Ishikawa (cell line): ENCODE measurements around the gene PRC1.

Experiments
- CEBPB ChIP-seq: IDR thresholded peaks from 2 replicates; pipeline ENCODE4 v1.6.1; 2012
- CREB1 ChIP-seq: IDR thresholded peaks from 2 replicates; pipeline ENCODE4 v1.6.1; 2012; ENCODE audit warnings: low read depth
- EGR1 ChIP-seq: IDR thresholded peaks from 2 replicates; pipeline ENCODE4 v1.6.1; 2012
- EP300 ChIP-seq: IDR thresholded peaks from 2 replicates; pipeline ENCODE4 v1.6.1; 2012; ENCODE audit warnings: borderline replicate concordance
- FOXM1 ChIP-seq: IDR thresholded peaks from 2 replicates; pipeline ENCODE4 v1.6.1; 2012; ENCODE audit warnings: low read depth, borderline replicate concordance
- MAX ChIP-seq: IDR thresholded peaks from 2 replicates; pipeline ENCODE4 v1.6.1; 2012
- NFIC ChIP-seq: IDR thresholded peaks from 2 replicates; pipeline ENCODE4 v1.6.1; 2012
- RAD21 ChIP-seq: IDR thresholded peaks from 2 replicates; pipeline ENCODE4 v1.6.1; 2012; ENCODE audit warnings: low read depth
- REST ChIP-seq: IDR thresholded peaks from 2 replicates; pipeline ENCODE4 v1.6.1; 2012; ENCODE audit warnings: low read depth, mild to moderate bottlenecking
- TAF1 ChIP-seq: IDR thresholded peaks from 2 replicates; pipeline ENCODE4 v1.6.1; 2012; ENCODE audit warnings: low read depth, mild to moderate bottlenecking
- TCF12 ChIP-seq: IDR thresholded peaks from 2 replicates; pipeline ENCODE4 v1.6.1; 2012; ENCODE audit warnings: low read depth
- TEAD4 ChIP-seq: IDR thresholded peaks from 2 replicates; pipeline ENCODE4 v1.6.1; 2012
- USF1 ChIP-seq: IDR thresholded peaks from 2 replicates; pipeline ENCODE4 v1.6.1; 2012
- YY1 ChIP-seq: IDR thresholded peaks from 2 replicates; pipeline ENCODE4 v1.6.1; 2012; ENCODE audit warnings: low read depth
- ZBTB7A ChIP-seq: IDR thresholded peaks from 2 replicates; pipeline ENCODE4 v1.6.1; 2012; ENCODE audit warnings: low read depth

Gene PRC1

GRCh38 chr15:90949979-90950675 lies 44.2 kb downstream of the PRC1 start:
- TF ChIP-seq NFIC = no peak
- no peak for TF ChIP-seq ZBTB7A
- no peak for TF ChIP-seq YY1
- no peak for TF ChIP-seq MAX
- no peak for TF ChIP-seq USF1
- TF ChIP-seq FOXM1 = no peak
- TF ChIP-seq TEAD4 = no peak
- TF ChIP-seq TCF12 = no peak
- no peak for TF ChIP-seq CREB1
- no peak for TF ChIP-seq CEBPB
- TF ChIP-seq EP300 = no peak
- no peak for TF ChIP-seq TAF1
- TF ChIP-seq EGR1 = no peak
- no peak for TF ChIP-seq RAD21
- no peak for TF ChIP-seq REST

- TF ChIP-seq YY1 (no peak), TEAD4 (no peak), MAX (no peak), USF1 (no peak), CREB1 (no peak), NFIC (no peak), RAD21 (no peak), EGR1 (no peak), CEBPB (no peak), TAF1 (no peak), EP300 (no peak), FOXM1 (no peak), REST (no peak)
These were observed 45.8 kb downstream of the PRC1 start for GRCh38 chr15:90948506-90948905.

- no peak for TF ChIP-seq TCF12
- no peak for TF ChIP-seq RAD21
- no peak for TF ChIP-seq EP300
- TF ChIP-seq REST = no peak
- TF ChIP-seq TEAD4 = no peak
- TF ChIP-seq YY1 = no peak
- TF ChIP-seq MAX = no peak
- TF ChIP-seq NFIC = no peak
- TF ChIP-seq USF1 = no peak
- no peak for TF ChIP-seq CREB1
- no peak for TF ChIP-seq ZBTB7A
- no peak for TF ChIP-seq CEBPB
- no peak for TF ChIP-seq FOXM1
- no peak for TF ChIP-seq EGR1
- TF ChIP-seq TAF1 = no peak
These were observed 46.6 kb downstream of the PRC1 start for GRCh38 chr15:90947577-90948357.
